Endodermal cell (in vitro differentiated cells): ENCODE results near the gene LATS1. TPM values are rescaled to one million over a fixed set of nuclear protein-coding genes. Genes with fewer than 3 reads are reported as not detected.

Experiments
- DNase-seq: peaks from one replicate; pipeline ENCODE4 v3.0.0-alpha.2; 2017
- H3K27ac ChIP-seq: 2 replicates; pipeline ENCODE4 v1.5.1; 2013; ENCODE audit warnings: mild to moderate bottlenecking, low read depth, low read length, moderate library complexity
- H3K27me3 ChIP-seq: 2 replicates; pipeline ENCODE4 v1.6.1; 2013; ENCODE audit warnings: mild to moderate bottlenecking, low read length, moderate library complexity; ENCODE audit not compliant: insufficient read depth, control insufficient read depth, poor library complexity, severe bottlenecking
- H3K36me3 ChIP-seq: 2 replicates; pipeline ENCODE4 v1.7.0; 2013; ENCODE audit warnings: mild to moderate bottlenecking, low read length, moderate library complexity; ENCODE audit not compliant: control insufficient read depth, insufficient read depth
- H3K4me1 ChIP-seq: one replicate; pipeline ENCODE4 v1.7.0; 2013; ENCODE audit warnings: low read length; ENCODE audit not compliant: control insufficient read depth, insufficient read depth
- H3K4me3 ChIP-seq: 2 replicates; pipeline ENCODE4 v1.5.1; 2013; ENCODE audit warnings: mild to moderate bottlenecking, low read length, moderate library complexity
- H3K9ac ChIP-seq: 2 replicates; pipeline ENCODE4 v1.6.1; 2013; ENCODE audit warnings: mild to moderate bottlenecking, low read length, moderate library complexity; ENCODE audit not compliant: poor library complexity, severe bottlenecking; ENCODE audit errors: extremely low read depth
- H3K9me3 ChIP-seq: 2 replicates; pipeline ENCODE4 v1.6.1; 2013; ENCODE audit warnings: mild to moderate bottlenecking, low read length, moderate library complexity; ENCODE audit not compliant: control insufficient read depth
- H3K27ac Mint-ChIP-seq: 2 replicates; pipeline ENCODE4 v1.8.0; 2020; ENCODE audit warnings: mixed read lengths
- H3K27me3 Mint-ChIP-seq: 2 replicates; pipeline ENCODE4 v1.8.0; 2021; ENCODE audit warnings: mild to moderate bottlenecking, mixed read lengths; ENCODE audit not compliant: insufficient read depth
- H3K36me3 Mint-ChIP-seq: 2 replicates; pipeline ENCODE4 v1.8.0; 2020; ENCODE audit warnings: low read depth, mixed read lengths
- H3K4me1 Mint-ChIP-seq: 2 replicates; pipeline ENCODE4 v1.8.0; 2020; ENCODE audit warnings: mixed read lengths
- H3K4me3 Mint-ChIP-seq: 2 replicates; pipeline ENCODE4 v1.8.0; 2020; ENCODE audit warnings: mild to moderate bottlenecking, moderate library complexity, mixed read lengths
- H3K9me3 Mint-ChIP-seq: 2 replicates; pipeline ENCODE4 v1.8.0; 2020; ENCODE audit warnings: mild to moderate bottlenecking, mixed read lengths
- WGBS, 2 experiments: methylation state at CpG; one replicate each; pipeline versions ENCODE4 v1.1.5 to v1.1.7; 2013; ENCODE audit warnings: missing lambda C conversion rate in 2 of 2, mixed read lengths in 1 of 2; ENCODE audit not compliant: insufficient coverage in 1 of 2, insufficient read length in 1 of 2; 5-methylcytosine and 5-hydroxymethylcytosine counted together
- total RNA-seq, 2 donors: library from RNA; stranded (reverse); fragmentation: NEBNext Ultra II Directional in 1 of 2; extraction: Animal tissue kit (Norgen Biotek cat#: 25700) in 1 of 2; gene quantifications; 2 replicates in 1 of 2; 3 replicates in 1 of 2; pipeline ENCODE4 v1.2.1, GENCODE V29; 2021
- TF ChIP-seq, protein P1 (sequence below): fragments of 200-600 bp; sonication (generic); conservative IDR thresholded peaks from 2 replicates; pipeline ENCODE4 v1.5.0; 2021; ENCODE audit warnings: antibody characterized with exemption, mild to moderate bottlenecking

LATS1 gene
- total RNA-seq, 2 donors from 2014 or later = 33.7 to 34.7 TPM

DNA sequence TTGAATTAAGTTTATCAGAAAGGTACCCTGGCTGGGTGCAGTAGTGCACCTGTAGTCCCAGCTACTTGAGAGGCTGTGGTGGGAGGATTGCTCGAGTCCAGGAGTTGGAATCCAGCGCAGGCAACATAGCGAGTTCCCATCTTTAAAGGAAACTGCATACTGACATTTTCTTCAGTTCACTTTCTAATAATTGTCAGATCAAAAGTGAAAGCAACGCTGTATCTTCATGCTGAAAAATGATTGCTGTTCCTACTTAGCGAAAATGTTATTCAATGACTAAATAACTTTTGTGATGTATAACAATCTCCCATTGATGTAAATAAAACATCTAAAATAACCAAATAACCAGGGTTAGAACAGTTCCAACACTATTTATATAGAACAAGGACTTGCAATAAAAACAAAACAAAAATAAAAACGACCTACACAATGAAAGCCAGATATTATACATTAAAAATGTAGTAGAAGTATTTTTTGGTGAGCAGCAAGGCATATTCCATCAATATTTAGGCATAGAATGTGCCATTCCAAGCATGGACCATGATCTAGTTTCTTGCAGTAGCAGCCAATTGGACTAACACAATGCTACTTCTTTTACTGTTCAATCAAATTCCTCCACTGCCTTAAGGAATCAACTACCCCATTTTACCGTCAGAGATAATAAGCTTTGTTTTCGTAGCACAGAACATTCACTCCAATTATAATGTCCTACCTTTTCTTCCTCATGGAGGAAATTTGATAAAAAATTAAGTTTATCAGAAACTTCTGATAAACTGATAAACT is 1.5 kb downstream of the LATS1 start:
- peaks cover 16% of the 10 kb centered on the region for H3K4me1 Mint-ChIP-seq
- H3K4me1 ChIP-seq = no peaks in the 10 kb centered on the region
- TF ChIP-seq, protein P1, sequence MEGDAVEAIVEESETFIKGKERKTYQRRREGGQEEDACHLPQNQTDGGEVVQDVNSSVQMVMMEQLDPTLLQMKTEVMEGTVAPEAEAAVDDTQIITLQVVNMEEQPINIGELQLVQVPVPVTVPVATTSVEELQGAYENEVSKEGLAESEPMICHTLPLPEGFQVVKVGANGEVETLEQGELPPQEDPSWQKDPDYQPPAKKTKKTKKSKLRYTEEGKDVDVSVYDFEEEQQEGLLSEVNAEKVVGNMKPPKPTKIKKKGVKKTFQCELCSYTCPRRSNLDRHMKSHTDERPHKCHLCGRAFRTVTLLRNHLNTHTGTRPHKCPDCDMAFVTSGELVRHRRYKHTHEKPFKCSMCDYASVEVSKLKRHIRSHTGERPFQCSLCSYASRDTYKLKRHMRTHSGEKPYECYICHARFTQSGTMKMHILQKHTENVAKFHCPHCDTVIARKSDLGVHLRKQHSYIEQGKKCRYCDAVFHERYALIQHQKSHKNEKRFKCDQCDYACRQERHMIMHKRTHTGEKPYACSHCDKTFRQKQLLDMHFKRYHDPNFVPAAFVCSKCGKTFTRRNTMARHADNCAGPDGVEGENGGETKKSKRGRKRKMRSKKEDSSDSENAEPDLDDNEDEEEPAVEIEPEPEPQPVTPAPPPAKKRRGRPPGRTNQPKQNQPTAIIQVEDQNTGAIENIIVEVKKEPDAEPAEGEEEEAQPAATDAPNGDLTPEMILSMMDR = no peak
- WGBS, 2 experiments = 70 to 100% methylated on average over 2 to 7 of the region's 8 CpGs
- H3K36me3 ChIP-seq = peaks cover 16% of the 10 kb centered on the region
- peak overlapping the region; percentile 85 for H3K4me3 Mint-ChIP-seq
- H3K9me3 Mint-ChIP-seq = no peaks in the 10 kb centered on the region
- H3K27me3 Mint-ChIP-seq = no peaks in the 10 kb centered on the region
- DNase-seq = no peak
- H3K9me3 ChIP-seq = no peaks in the 10 kb centered on the region
- no peak overlapping the region for H3K27ac ChIP-seq
- H3K9ac ChIP-seq = peak overlapping the region; percentile 89
- H3K36me3 Mint-ChIP-seq = peaks cover 21% of the 10 kb centered on the region
- peak overlapping the region; percentile 88 for H3K4me3 ChIP-seq
- H3K27me3 ChIP-seq = no peaks in the 10 kb centered on the region
- H3K27ac Mint-ChIP-seq = peak overlapping the region; percentile 37

DNA sequence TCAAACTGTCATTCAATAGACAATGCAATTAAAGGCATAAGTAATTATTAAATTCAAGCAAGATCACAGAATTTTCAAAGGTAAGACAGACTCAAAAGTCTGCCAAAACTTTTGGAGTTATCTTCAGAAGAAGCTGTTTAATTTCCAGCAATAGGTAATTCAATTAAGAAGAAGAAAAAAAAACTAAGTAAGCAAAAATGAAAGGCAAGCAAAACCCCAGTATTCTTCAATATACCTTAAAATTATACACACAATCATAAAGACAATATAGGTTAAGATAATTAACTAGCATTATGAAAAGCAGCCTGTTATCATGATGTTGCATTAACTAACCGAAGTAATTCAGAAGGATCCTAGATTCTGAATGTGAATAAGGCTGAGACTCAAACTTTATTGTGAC is 3.5 kb downstream of the LATS1 start:
- H3K27me3 ChIP-seq = no peaks in the 10 kb centered on the region
- peaks cover 12% of the 10 kb centered on the region for H3K36me3 ChIP-seq
- peaks cover 28% of the 10 kb centered on the region for H3K4me1 Mint-ChIP-seq
- peaks cover 3% of the 10 kb centered on the region for H3K4me1 ChIP-seq
- no peak overlapping the region for H3K27ac ChIP-seq
- no peaks in the 10 kb centered on the region for H3K27me3 Mint-ChIP-seq
- peaks cover 19% of the 10 kb centered on the region for H3K36me3 Mint-ChIP-seq
- DNase-seq = no peak
- H3K4me3 ChIP-seq = no peak overlapping the region
- 97 to 100% methylated on average over 1 of the region's 1 CpG for WGBS, 2 experiments
- no peaks in the 10 kb centered on the region for H3K9me3 ChIP-seq
- H3K4me3 Mint-ChIP-seq = no peak overlapping the region
- no peaks in the 10 kb centered on the region for H3K9me3 Mint-ChIP-seq
- TF ChIP-seq, protein P1 = no peak
- H3K9ac ChIP-seq = no peak overlapping the region
- no peak overlapping the region for H3K27ac Mint-ChIP-seq

DNA sequence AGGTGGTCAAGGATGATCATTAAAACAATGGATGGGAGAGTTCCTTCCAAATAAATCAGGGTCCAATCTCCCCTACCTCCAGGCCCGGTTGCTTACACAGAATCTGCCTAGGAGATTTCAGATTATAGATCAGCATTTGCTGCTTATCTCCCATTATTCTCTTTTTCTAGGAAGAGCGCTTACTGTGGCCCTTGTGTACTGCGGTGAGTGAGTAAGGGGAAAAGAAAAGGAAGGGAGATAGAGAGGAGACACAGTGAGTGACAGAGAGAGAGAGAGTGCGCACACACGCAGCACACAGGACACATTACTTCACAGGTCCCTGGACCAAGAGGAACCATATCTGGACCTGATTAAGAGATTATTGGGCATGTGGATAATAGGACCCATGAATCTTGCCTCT is 6.2 kb downstream of the LATS1 start:
- peaks cover 12% of the 10 kb centered on the region for H3K36me3 ChIP-seq
- TF ChIP-seq, protein P1 = no peak
- peaks cover 3% of the 10 kb centered on the region for H3K4me1 ChIP-seq
- H3K4me3 Mint-ChIP-seq = no peak overlapping the region
- H3K36me3 Mint-ChIP-seq = peaks cover 19% of the 10 kb centered on the region
- no peaks in the 10 kb centered on the region for H3K27me3 ChIP-seq
- H3K9me3 Mint-ChIP-seq = no peaks in the 10 kb centered on the region
- H3K27ac ChIP-seq = no peak overlapping the region
- DNase-seq = no peak
- peaks cover 47% of the 10 kb centered on the region for H3K4me1 Mint-ChIP-seq
- no peaks in the 10 kb centered on the region for H3K27me3 Mint-ChIP-seq
- no peak overlapping the region for H3K27ac Mint-ChIP-seq
- no peaks in the 10 kb centered on the region for H3K9me3 ChIP-seq
- whole genome bisulfite sequencing, 2 experiments = 92 to 93% methylated on average over 3 to 5 of the region's 5 CpGs
- no peak overlapping the region for H3K9ac ChIP-seq
- H3K4me3 ChIP-seq = no peak overlapping the region
